Anterior cingulate cortex (tissue), 58 donors: Measurements from ENCODE around the gene SRGAP2.
"Not testable (repeated sequence)": the region's sequence is repeated elsewhere in the genome, so short reads cannot be mapped to it uniquely, and the experiment has no call there.

Experiments used
- DNase-seq, 58 donors: peaks; one replicate each; lab custom pipeline; 2025; lab: John Stamatoyannopoulos, UW

Gene SRGAP2

GRCh38 chr1:206245479-206245878 is 42.1 kb downstream of the SRGAP2 start:
- not testable (repeated sequence) for DNase-seq

- not testable (repeated sequence) for DNase-seq
These were observed 43.0 kb downstream of the SRGAP2 start for GRCh38 chr1:206246129-206246886.

DNA sequence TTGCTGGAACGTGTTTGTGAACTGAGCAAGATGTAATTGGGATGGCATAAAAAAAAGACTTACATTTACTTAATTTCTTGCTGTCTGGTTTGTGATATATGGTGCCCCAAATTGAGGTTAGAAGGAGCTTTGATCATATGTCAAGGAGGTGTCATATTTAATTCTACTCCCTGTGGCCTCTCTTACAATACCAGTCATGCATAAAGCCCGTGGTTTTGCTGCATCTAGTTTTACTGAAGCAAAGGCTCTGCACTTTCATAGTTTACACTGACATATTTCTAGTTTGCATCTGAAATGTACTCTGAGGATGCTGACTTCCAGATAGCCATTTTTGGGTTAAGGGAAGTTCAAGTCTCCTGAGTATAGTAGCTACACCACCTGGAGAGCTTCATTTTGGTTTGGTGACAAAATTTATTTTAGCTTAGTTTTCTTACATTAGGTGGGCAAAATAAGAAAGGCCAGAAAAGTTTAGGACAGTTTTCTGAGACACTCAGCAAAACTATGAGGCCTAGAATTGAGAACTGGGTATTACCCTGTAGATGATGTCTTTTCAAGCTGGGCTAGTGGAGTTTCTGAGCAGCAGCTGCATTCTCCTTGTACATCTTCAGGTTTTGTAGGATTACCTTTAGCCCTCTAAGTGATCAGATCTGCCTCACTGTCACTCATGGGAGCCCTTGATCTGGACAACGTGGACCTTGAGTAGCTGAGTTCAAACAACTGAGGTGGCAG is 47.8 kb downstream of the SRGAP2 start:
- DNase-seq = not testable (repeated sequence)

GRCh38 chr1:206252680-206253335 is 49.5 kb downstream of the SRGAP2 start:
- DNase-seq = peak in 1 of 58 donors; percentile 3
